Lung (tissue), 12 donors: ENCODE data around the gene CGNL1. TPM values are rescaled to one million over a fixed set of nuclear protein-coding genes. Genes with fewer than 3 reads are reported as not detected.
A peak's percentile ranks its signal among the peaks of the same experiment; 100 is the strongest.

Experiments
- ATAC-seq: fragments of 200-7000 bp; cut with Tn5 transposase; one replicate; pipeline ENCODE4 v1.9.1; 2020; ENCODE audit warnings: moderate number of reproducible peaks; ENCODE audit not compliant: insufficient read depth, low FRiP score
- DNase-seq, 3 donors: peaks; one replicate each; pipeline ENCODE4 v3.0.0-alpha.2; 2013 to 2017
- H3K27ac ChIP-seq, 2 donors: one replicate each; pipeline ENCODE4 v1.5.1; 2013; ENCODE audit warnings: mild to moderate bottlenecking in 2 of 2, moderate library complexity in 2 of 2, control low read depth in 1 of 2, inconsistent platforms in 1 of 2, low read depth in 1 of 2, low read length in 1 of 2
- H3K27me3 ChIP-seq, 3 donors: one replicate each; pipeline ENCODE4 v1.5.1; 2013; ENCODE audit warnings: low read length in 2 of 3; ENCODE audit not compliant: control insufficient read depth in 3 of 3, insufficient read depth in 3 of 3
- H3K36me3 ChIP-seq, 4 donors: one replicate each; pipeline ENCODE4 v1.5.1; 2013; ENCODE audit warnings: low read length in 4 of 4, mild to moderate bottlenecking in 1 of 4, moderate library complexity in 1 of 4; ENCODE audit not compliant: control insufficient read depth in 4 of 4, insufficient read depth in 4 of 4
- H3K4me1 ChIP-seq, 5 donors: one replicate each; pipeline ENCODE4 v1.5.1; 2013; ENCODE audit warnings: low read length in 5 of 5, mild to moderate bottlenecking in 2 of 5, moderate library complexity in 1 of 5; ENCODE audit not compliant: control insufficient read depth in 5 of 5, insufficient read depth in 5 of 5
- H3K4me3 ChIP-seq: one replicate; pipeline ENCODE4 v1.5.1; 2013; ENCODE audit warnings: mild to moderate bottlenecking, control low read depth, moderate library complexity
- H3K9ac ChIP-seq, 2 donors: one replicate each; pipeline ENCODE4 v1.5.1; 2013; ENCODE audit warnings: low read length in 2 of 2, control low read depth in 1 of 2; ENCODE audit not compliant: insufficient read depth in 1 of 2
- H3K9me3 ChIP-seq, 4 donors: one replicate each; pipeline ENCODE4 v1.5.1; 2013; ENCODE audit warnings: low read length in 3 of 4, mild to moderate bottlenecking in 1 of 4, moderate library complexity in 1 of 4; ENCODE audit not compliant: control insufficient read depth in 4 of 4, insufficient read depth in 3 of 4
- WGBS, 2 donors: extraction: QIAGEN DNeasy Blood & Tissue Kit; methylation state at CpG; one replicate each; pipeline ENCODE4 v1.1.7; 2013; 5-methylcytosine and 5-hydroxymethylcytosine counted together
- polyA plus RNA-seq, 2 donors: library from polyadenylated mRNA; stranded (reverse); fragments of 200-250 nt; gene quantifications; one replicate each; pipeline ENCODE4 v1.2.1, GENCODE V29; 2013
- total RNA-seq, 2 donors: library from RNA; depleted of rRNA in 1 of 2; stranded (reverse); fragments of >200 nt in 1 of 2; gene quantifications; one replicate each; pipeline ENCODE4 v1.2.1, GENCODE V29; 2014 to 2021
- TF ChIP-seq, protein P1 (sequence below): IDR thresholded peaks from 2 replicates; pipeline ENCODE4 v1.5.1; 2012; ENCODE audit warnings: mild to moderate bottlenecking; ENCODE audit errors: control extremely low read depth, extremely low read depth
- donor health status: control.
- donor health status: control.
- donor health status: Bipolar disorder and iron deficiency.
- donor health status: healthy.
- donor health status: DM: yes; HTN: yes; CAD: no.

The CGNL1 gene
- total and polyA plus RNA-seq, 4 donors, result 9.0 to 42.5 (median 22.9) TPM

DNA sequence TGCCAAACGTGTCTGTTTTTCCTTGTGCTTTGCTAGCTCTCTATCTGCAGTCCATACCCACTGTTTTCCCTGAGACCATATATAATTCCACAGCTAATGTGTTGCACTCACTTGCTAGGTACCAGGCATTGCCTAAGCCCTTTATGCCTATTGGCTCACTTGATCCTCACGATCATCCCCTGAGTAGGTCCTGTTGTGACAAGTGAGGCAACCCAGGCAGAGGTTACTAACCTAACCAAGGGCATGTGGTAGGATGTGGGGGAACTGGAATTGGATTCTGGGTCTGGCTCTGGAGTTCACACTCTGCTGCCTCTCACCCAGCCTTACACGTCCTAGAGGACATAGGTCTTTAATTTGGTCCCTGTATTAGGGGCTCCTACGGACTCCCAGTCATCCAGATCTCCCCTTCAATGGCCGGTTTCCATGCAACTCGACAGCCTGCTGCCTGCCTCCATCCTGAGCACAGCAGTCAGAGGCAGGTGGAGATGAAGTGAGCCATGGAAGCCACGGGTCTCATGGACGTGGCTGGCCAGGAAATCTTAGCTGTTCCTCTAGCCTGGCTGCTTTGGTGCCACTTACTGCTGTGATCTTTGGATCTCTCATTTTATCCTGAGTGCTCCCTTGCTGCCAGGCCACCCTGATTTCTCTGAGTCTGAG lies 176.5 kb downstream of the CGNL1 start:
- no peak for ATAC-seq

DNA sequence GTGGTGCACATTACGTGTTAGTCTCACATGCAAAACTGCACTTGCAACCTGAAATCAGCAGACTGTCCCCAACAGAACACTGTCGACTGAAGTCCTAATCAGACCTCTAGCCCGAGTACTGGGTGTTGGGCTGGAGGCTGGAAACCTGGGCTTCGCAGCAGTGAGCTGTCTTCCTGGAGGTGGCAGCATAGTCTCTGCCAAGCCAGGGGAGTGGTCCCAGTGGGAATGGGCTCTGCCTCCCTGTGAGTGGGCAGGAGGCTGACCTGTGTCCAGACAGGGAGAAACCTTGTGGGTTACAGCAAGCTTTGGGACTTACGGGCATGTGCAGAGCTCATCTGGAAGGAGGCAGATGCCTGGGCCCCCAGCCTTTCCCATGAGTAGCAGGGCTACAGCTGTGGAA lies 177.2 kb downstream of the CGNL1 start:
- TF ChIP-seq, protein P1, sequence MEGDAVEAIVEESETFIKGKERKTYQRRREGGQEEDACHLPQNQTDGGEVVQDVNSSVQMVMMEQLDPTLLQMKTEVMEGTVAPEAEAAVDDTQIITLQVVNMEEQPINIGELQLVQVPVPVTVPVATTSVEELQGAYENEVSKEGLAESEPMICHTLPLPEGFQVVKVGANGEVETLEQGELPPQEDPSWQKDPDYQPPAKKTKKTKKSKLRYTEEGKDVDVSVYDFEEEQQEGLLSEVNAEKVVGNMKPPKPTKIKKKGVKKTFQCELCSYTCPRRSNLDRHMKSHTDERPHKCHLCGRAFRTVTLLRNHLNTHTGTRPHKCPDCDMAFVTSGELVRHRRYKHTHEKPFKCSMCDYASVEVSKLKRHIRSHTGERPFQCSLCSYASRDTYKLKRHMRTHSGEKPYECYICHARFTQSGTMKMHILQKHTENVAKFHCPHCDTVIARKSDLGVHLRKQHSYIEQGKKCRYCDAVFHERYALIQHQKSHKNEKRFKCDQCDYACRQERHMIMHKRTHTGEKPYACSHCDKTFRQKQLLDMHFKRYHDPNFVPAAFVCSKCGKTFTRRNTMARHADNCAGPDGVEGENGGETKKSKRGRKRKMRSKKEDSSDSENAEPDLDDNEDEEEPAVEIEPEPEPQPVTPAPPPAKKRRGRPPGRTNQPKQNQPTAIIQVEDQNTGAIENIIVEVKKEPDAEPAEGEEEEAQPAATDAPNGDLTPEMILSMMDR, result no peak
- Histone ChIP-seq H3K27me3 (no peaks in the 10 kb centered on the region), H3K9ac (no peak overlapping the region), H3K4me3 (no peak overlapping the region), H3K27ac (peak overlapping the region; percentile 26 to 89), H3K4me1 (peaks cover 16 to 46% (median 21%) of the 10 kb centered on the region in 5 donors), H3K9me3 (no peaks in the 10 kb centered on the region), H3K36me3 (no peaks in the 10 kb centered on the region)
- DNase-seq, result no peak
- 93 to 96% methylated on average over 5 of the region's 5 CpGs for WGBS, 2 donors
- no peak for ATAC-seq

More for the DNA sequence above, 176.5 kb downstream of the CGNL1 start:
- peaks cover 16 to 46% (median 22%) of the 10 kb centered on the region in 5 donors for H3K4me1 ChIP-seq
- no peaks in the 10 kb centered on the region for H3K27me3 ChIP-seq
- H3K9ac ChIP-seq, result no peak overlapping the region
- no peak for DNase-seq
- H3K9me3 ChIP-seq, result no peaks in the 10 kb centered on the region
- H3K4me3 ChIP-seq, result no peak overlapping the region
- TF ChIP-seq, protein P1, result no peak
- no peaks in the 10 kb centered on the region for H3K36me3 ChIP-seq
- H3K27ac ChIP-seq, result peak overlapping the region; percentile 26 to 96
- WGBS, 2 donors, result 87 to 89% methylated on average over 8 of the region's 8 CpGs

GRCh38 chr15:57554063-57554811 lies 177.9 kb downstream of the CGNL1 start:
- DNase-seq, result no peak
- no peak overlapping the region for H3K9ac ChIP-seq
- peak overlapping the region; percentile 26 to 89 for H3K27ac ChIP-seq

More at GRCh38 chr15:57554063-57554811, 177.9 kb downstream of the CGNL1 start:
- Histone ChIP-seq H3K4me3 (no peak overlapping the region), H3K4me1 (peaks cover 14 to 46% (median 21%) of the 10 kb centered on the region in 5 donors), H3K9me3 (no peaks in the 10 kb centered on the region), H3K36me3 (no peaks in the 10 kb centered on the region), H3K27me3 (no peaks in the 10 kb centered on the region)
- ATAC-seq, result no peak
- WGBS, 2 donors, result 59 to 72% methylated on average over 10 of the region's 10 CpGs
- TF ChIP-seq, protein P1, result no peak
